Panc1 (cell line): ENCODE results near the gene HAT1. TPM values are rescaled to one million over a fixed set of nuclear protein-coding genes. Genes with fewer than 3 reads are reported as not detected.

ENCODE experiments used
- ATAC-seq: fragments of 200-7000 bp; cut with Tn5 transposase; 2 replicates; pipeline ENCODE4 v1.9.1; 2020; ENCODE audit warnings: mild to moderate bottlenecking, moderate library complexity
- BruUV-seq: library from RNA; stranded (reverse); fragments of 400-500 nt; replicated peaks from 2 replicates; lab custom pipeline; 2021; lab: Mats Ljungman, UMichigan
- CTCF ChIA-PET: fragments of 300-600 bp; sonication (Branson Sonifier 250); formaldehyde crosslinking; loops from one replicate; lab custom pipeline; 2022; ENCODE audit warnings: antibody characterized with exemption; lab: Charles Lee
- POLR2A ChIA-PET: fragments of 300-600 bp; sonication (Branson Sonifier 250); formaldehyde crosslinking; loops from one replicate; lab custom pipeline; 2022; ENCODE audit warnings: antibody characterized with exemption; lab: Charles Lee
- DNase-seq: peaks from one replicate; pipeline ENCODE4 v3.0.0-alpha.2; 2010; ENCODE audit warnings: low read depth, low spot score
- H3K27ac ChIP-seq: 2 replicates; pipeline ENCODE4 v1.5.1; 2011; ENCODE audit warnings: mild to moderate bottlenecking, low read length, inconsistent platforms
- H3K27me3 ChIP-seq: fragments of 200-500 bp; sonication (Bioruptor generic); 2 replicates; pipeline ENCODE4 v1.6.0; 2014; ENCODE audit warnings: low read length, inconsistent platforms; ENCODE audit not compliant: control insufficient read depth, insufficient read depth
- H3K36me3 ChIP-seq: fragments of 200-500 bp; sonication (Bioruptor generic); 2 replicates; pipeline ENCODE4 v1.5.1; 2014; ENCODE audit warnings: inconsistent platforms, mild to moderate bottlenecking, low read length, moderate library complexity; ENCODE audit not compliant: control insufficient read depth, insufficient read depth
- H3K4me1 ChIP-seq: 2 replicates; pipeline ENCODE4 v1.5.1; 2011; ENCODE audit warnings: inconsistent platforms, mild to moderate bottlenecking, low read length, moderate library complexity; ENCODE audit not compliant: control insufficient read depth, insufficient read depth
- H3K4me3 ChIP-seq, 2 experiments: 2 replicates each; pipeline ENCODE4 v1.5.1; 2011 to 2012; ENCODE audit warnings: low read depth in 2 of 2, low read length in 2 of 2, mild to moderate bottlenecking in 2 of 2, inconsistent platforms in 1 of 2, moderate library complexity in 1 of 2
- H3K9me3 ChIP-seq: fragments of 200-500 bp; sonication (Bioruptor generic); 2 replicates; pipeline ENCODE4 v1.5.1; 2014; ENCODE audit warnings: low read depth, mild to moderate bottlenecking, inconsistent platforms, low read length, moderate library complexity; ENCODE audit not compliant: control insufficient read depth, insufficient read depth
- CTCF ChIP-seq: fragments of 450-650 bp; IDR thresholded peaks from 2 replicates; pipeline ENCODE4 v1.5.1; 2017; ENCODE audit warnings: mild to moderate bottlenecking
- POLR2AphosphoS5 ChIP-seq: IDR thresholded peaks from 2 replicates; pipeline ENCODE4 v1.6.1; 2012; ENCODE audit warnings: mild to moderate bottlenecking, low read depth, low read length, moderate library complexity
- REST ChIP-seq, 2 experiments: IDR thresholded peaks; 2 replicates each; pipeline ENCODE4 v1.6.1; 2011 to 2012; ENCODE audit warnings: low read depth in 2 of 2, control low read depth in 1 of 2, low read length in 1 of 2, mild to moderate bottlenecking in 1 of 2, moderate library complexity in 1 of 2; ENCODE audit not compliant: insufficient read depth in 1 of 2
- SIN3A ChIP-seq: IDR thresholded peaks from 2 replicates; pipeline ENCODE4 v1.6.1; 2012; ENCODE audit warnings: low read depth, mild to moderate bottlenecking, low read length, moderate library complexity, borderline replicate concordance; ENCODE audit not compliant: insufficient read depth
- TCF7L2 ChIP-seq: IDR thresholded peaks from 2 replicates; pipeline ENCODE4 v1.6.1; 2011; ENCODE audit warnings: mild to moderate bottlenecking, low read depth, low read length, inconsistent platforms
- in situ Hi-C: cut with HindIII; loops from 2 replicates; pipeline ENCODE4 v1.10.0; 2016; ENCODE audit warnings: low sequenced_read_pairs, low pct_unique_long_range_greater_than_20kb
- intact Hi-C: fragments of 100-400 bp; cut with micrococcal nuclease; formaldehyde crosslinking; loops from one replicate; pipeline ENCODE4 v1.10.0; 2022; ENCODE audit not compliant: unreplicated experiment
- total RNA-seq: library from RNA; stranded (reverse); gene quantifications from one replicate; pipeline ENCODE4 v1.2.1, GENCODE V29; 2021; ENCODE audit not compliant: unreplicated experiment

Gene HAT1
- total RNA-seq, 1 experiment from 2014 or later = 74.7 TPM

- Histone ChIP-seq H3K27ac (no peak overlapping the region), H3K4me1 (peaks cover 5% of the 10 kb centered on the region; the same call in 1 of the 2 replicates), H3K9me3 (no peaks in the 10 kb centered on the region), H3K36me3 (no peaks in the 10 kb centered on the region), H3K27me3 (no peaks in the 10 kb centered on the region), H3K4me3 (no peak overlapping the region)
- DNase-seq (no peak), ATAC-seq (no peak)
- intact Hi-C loops (no loop called here), in situ Hi-C loops (no loop called here)
- ChIA-PET POLR2A (no interaction called here), CTCF (no interaction called here)
- TF ChIP-seq TCF7L2 = no peak
- no TSS peak for BruUV-seq
These were observed 40.0 kb upstream of the HAT1 start for GRCh38 chr2:171882089-171882769.

GRCh38 chr2:171883275-171883893 is 38.9 kb upstream of the HAT1 start:
- no peak overlapping the region for H3K4me3 ChIP-seq
- ATAC-seq = no peak
- H3K4me1 ChIP-seq = peaks cover 4% of the 10 kb centered on the region; the same call in 1 of the 2 replicates
- no peaks in the 10 kb centered on the region for H3K36me3 ChIP-seq
- intact Hi-C loops (no loop called here), in situ Hi-C loops (no loop called here)
- TF ChIP-seq CTCF (peak; percentile 36), REST (IDR thresholded peaks at IDR 0.05; ENCODE audit: insufficient read depth in 1 of 2, low read depth in 2 of 2, low read length in 1 of 2) (no peak), TCF7L2 (no peak), POLR2AphosphoS5 (no peak), SIN3A (no peak)
- POLR2A ChIA-PET = no interaction called here
- CTCF ChIA-PET = interaction anchor here (0.5 kb wide), 1 partner anchor 24 kb away, joined by 4 read pairs; no protein-coding TSS in a partner anchor
- no peaks in the 10 kb centered on the region for H3K27me3 ChIP-seq
- DNase-seq = no peak
- H3K9me3 ChIP-seq = no peaks in the 10 kb centered on the region
- BruUV-seq = no TSS peak
- H3K27ac ChIP-seq = no peak overlapping the region

- no peak for ATAC-seq
These were observed 32.9 kb upstream of the HAT1 start for GRCh38 chr2:171889333-171889732.

More at GRCh38 chr2:171889333-171889732, 32.9 kb upstream of the HAT1 start:
- ChIA-PET CTCF (no interaction called here), POLR2A (no interaction called here)
- DNase-seq = no peak
- Histone ChIP-seq H3K9me3 (no peaks in the 10 kb centered on the region), H3K27ac (no peak overlapping the region), H3K36me3 (no peaks in the 10 kb centered on the region; the same call in 1 of the 2 replicates), H3K4me3 (no peak overlapping the region), H3K27me3 (no peaks in the 10 kb centered on the region), H3K4me1 (peaks cover 7% of the 10 kb centered on the region)
- TF ChIP-seq REST (IDR thresholded peaks at IDR 0.05; ENCODE audit: insufficient read depth in 1 of 2, low read depth in 2 of 2, low read length in 1 of 2) = no peak
- no peak for TF ChIP-seq CTCF
- TF ChIP-seq SIN3A = no peak
- TF ChIP-seq POLR2AphosphoS5 = no peak
- no peak for TF ChIP-seq TCF7L2
- BruUV-seq = no TSS peak
- intact Hi-C loops (no loop called here), in situ Hi-C loops (no loop called here)
